ENCODE results near the gene ZNF678. TPM values are rescaled to one million over a fixed set of nuclear protein-coding genes. Genes with fewer than 3 reads are reported as not detected.
"Not testable (repeated sequence)": the region's sequence is repeated elsewhere in the genome, so short reads cannot be mapped to it uniquely, and the experiment has no call there.

The ZNF678 gene
- total and polyA plus RNA-seq, 9 of the 15 experiments (the other 6 are each of a cell fraction or from before 2014, with no cell fraction given), result 3.0 to 16.8 (median 8.0) TPM

DNA sequence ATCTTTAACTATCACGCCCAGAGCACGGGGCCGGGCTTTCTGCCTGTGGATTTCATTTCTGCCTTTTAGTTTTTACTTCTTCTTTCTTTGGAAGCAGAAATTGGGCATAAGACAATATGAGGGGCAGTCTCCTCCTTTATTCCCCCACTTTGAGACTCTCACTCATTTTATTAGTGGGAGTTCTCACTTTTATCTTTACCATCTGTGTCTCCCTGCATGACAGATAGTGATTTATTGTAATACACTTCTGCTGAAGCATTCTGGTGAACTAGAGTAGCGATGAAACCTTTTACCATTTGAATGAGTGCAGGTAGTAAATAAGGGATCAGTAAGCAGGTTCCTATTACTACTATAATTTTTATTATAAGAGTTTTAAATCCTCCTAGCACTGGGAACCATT, 26.4 kb downstream of the ZNF678 start:
- H3K79me2 ChIP-seq (ENCODE audit: control insufficient read depth, insufficient read depth, low read length); FAIRE-seq; H3K36me3 ChIP-seq (ENCODE audit: control insufficient read depth, insufficient read depth, low read length); H3K27ac ChIP-seq (ENCODE audit: extremely low read depth, low read depth, low read length); POLR2A ChIA-PET; BruUV-seq (replicated peaks); H4K20me1 ChIP-seq (replicated peaks; ENCODE audit: control insufficient read depth, insufficient read depth, low read length); H3K4me2 ChIP-seq (ENCODE audit: insufficient read depth, low read length); H3K4me1 ChIP-seq (replicated peaks in 1 of 2; ENCODE audit: control insufficient read depth in 2 of 2, insufficient read depth in 2 of 2, low read length in 2 of 2); H3K9ac ChIP-seq (ENCODE audit: insufficient read depth in 1 of 2, low read depth in 2 of 2, low read length in 2 of 2); H3K4me3 ChIP-seq; H3K27me3 ChIP-seq (ENCODE audit: control insufficient read depth in 2 of 2, insufficient read depth in 2 of 2, low read length in 2 of 2); H3K9me1 ChIP-seq (ENCODE audit: control insufficient read depth, insufficient read depth, low read length); H2AFZ ChIP-seq (ENCODE audit: low read depth, low read length); ATAC-seq; CTCF ChIA-PET (ENCODE audit: low intra/inter-chr PET ratio); DNase-seq (ENCODE audit: extremely low read depth in 1 of 4, low spot score in 3 of 4); in situ Hi-C loops (cut with MboI); intact Hi-C loops (cut with micrococcal nuclease); H3K9me3 ChIP-seq (replicated peaks; ENCODE audit: control insufficient read depth, insufficient read depth, low read depth, low read length); TF ChIP-seq NR2C1 (IDR thresholded peaks at IDR 0.05): not testable (repeated sequence)
- WGBS (ENCODE audit: insufficient coverage, low coverage, missing lambda C conversion rate), result 35% methylated on average over 4 of the region's 4 CpGs
- peak; percentile 0; the same call in 1 of the 2 replicates for TF ChIP-seq NR2C1 (tag; IDR thresholded peaks at IDR 0.05)
- TF ChIP-seq, protein P1, sequence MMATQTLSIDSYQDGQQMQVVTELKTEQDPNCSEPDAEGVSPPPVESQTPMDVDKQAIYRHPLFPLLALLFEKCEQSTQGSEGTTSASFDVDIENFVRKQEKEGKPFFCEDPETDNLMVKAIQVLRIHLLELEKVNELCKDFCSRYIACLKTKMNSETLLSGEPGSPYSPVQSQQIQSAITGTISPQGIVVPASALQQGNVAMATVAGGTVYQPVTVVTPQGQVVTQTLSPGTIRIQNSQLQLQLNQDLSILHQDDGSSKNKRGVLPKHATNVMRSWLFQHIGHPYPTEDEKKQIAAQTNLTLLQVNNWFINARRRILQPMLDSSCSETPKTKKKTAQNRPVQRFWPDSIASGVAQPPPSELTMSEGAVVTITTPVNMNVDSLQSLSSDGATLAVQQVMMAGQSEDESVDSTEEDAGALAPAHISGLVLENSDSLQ (IDR thresholded peaks at IDR 0.05), result peak; percentile 68
- 0 out of 2 replicates have a peak, but pooled peaks have one; percentile 20 for TF ChIP-seq CBFA2T2 (conservative IDR thresholded peaks at IDR 0.05)
- peak; percentile 73 for TF ChIP-seq MEIS2 (IDR thresholded peaks at IDR 0.05; ENCODE audit: partially characterized antibody)

DNA sequence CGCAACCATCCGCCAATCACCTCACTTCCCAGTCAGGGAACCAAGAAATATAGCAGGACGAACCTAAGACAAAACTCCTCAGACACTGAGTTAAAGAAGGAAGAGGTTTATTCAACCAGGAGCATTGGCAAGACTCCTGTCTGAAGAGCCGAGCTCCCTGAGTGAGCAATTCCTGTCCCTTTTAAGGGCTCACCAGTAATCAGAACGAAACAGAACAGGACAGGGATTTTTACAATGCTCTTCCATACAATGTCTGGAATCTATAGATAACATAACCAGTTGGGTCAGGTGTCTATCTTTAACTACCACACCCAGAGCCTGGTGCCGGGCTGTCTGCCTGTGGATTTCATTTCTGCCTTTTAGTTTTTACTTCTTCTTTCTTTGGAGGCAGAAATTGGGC, 32.9 kb downstream of the ZNF678 start:
- H3K27ac ChIP-seq (ENCODE audit: extremely low read depth, low read depth, low read length); H3K27me3 ChIP-seq (ENCODE audit: control insufficient read depth in 2 of 2, insufficient read depth in 2 of 2, low read length in 2 of 2); H4K20me1 ChIP-seq (replicated peaks; ENCODE audit: control insufficient read depth, insufficient read depth, low read length); H3K4me2 ChIP-seq (ENCODE audit: insufficient read depth, low read length); BruUV-seq (replicated peaks); H2AFZ ChIP-seq (ENCODE audit: low read depth, low read length); ATAC-seq; H3K4me3 ChIP-seq; H3K79me2 ChIP-seq (ENCODE audit: control insufficient read depth, insufficient read depth, low read length); H3K4me1 ChIP-seq (replicated peaks in 1 of 2; ENCODE audit: control insufficient read depth in 2 of 2, insufficient read depth in 2 of 2, low read length in 2 of 2); FAIRE-seq; H3K9me3 ChIP-seq (replicated peaks; ENCODE audit: control insufficient read depth, insufficient read depth, low read depth, low read length); H3K36me3 ChIP-seq (ENCODE audit: control insufficient read depth, insufficient read depth, low read length); H3K9me1 ChIP-seq (ENCODE audit: control insufficient read depth, insufficient read depth, low read length); in situ Hi-C loops (cut with MboI); H3K9ac ChIP-seq (ENCODE audit: insufficient read depth in 1 of 2, low read depth in 2 of 2, low read length in 2 of 2); intact Hi-C loops (cut with micrococcal nuclease); CTCF ChIA-PET (ENCODE audit: low intra/inter-chr PET ratio); TF ChIP-seq FOXM1 (CRISPR knock-in tag; IDR thresholded peaks at IDR 0.05; ENCODE audit: low read depth): not testable (repeated sequence)
- POLR2A ChIA-PET, result interaction anchor here (0.7 kb wide), 1 partner anchor 197 kb away, joined by 3 read pairs; no protein-coding TSS in a partner anchor
- peak in 1 of 4 experiments; percentile 28 for DNase-seq (ENCODE audit: extremely low read depth in 1 of 4, low spot score in 3 of 4)
- WGBS (ENCODE audit: insufficient coverage, low coverage, missing lambda C conversion rate), result 40% methylated on average over 6 of the region's 6 CpGs
- peak in 1 of 2 experiments; percentile 53; a peak in 1 of 4 replicates for TF ChIP-seq RCOR1 (IDR thresholded peaks at IDR 0.05; ENCODE audit: borderline replicate concordance in 1 of 2, low read depth in 2 of 2, low read length in 2 of 2)
- peak; percentile 30; the same call in 1 of the 2 replicates for TF ChIP-seq ATF7 (IDR thresholded peaks at IDR 0.05)
- peak; percentile 56 to 78; a peak in 3 of 4 replicates for TF ChIP-seq KDM1A (IDR thresholded peaks at IDR 0.05)
- peak; percentile 87; the same call in 1 of the 2 replicates for TF ChIP-seq TARDBP (IDR thresholded peaks at IDR 0.05)
- peak; percentile 90 for TF ChIP-seq ARID1B (IDR thresholded peaks at IDR 0.05)
- TF ChIP-seq NFIC (IDR thresholded peaks at IDR 0.05), result peak; percentile 69
- peak; percentile 63; the same call in 1 of the 2 replicates for TF ChIP-seq KLF16 (IDR thresholded peaks at IDR 0.05)
- peak; percentile 79 for TF ChIP-seq FOXM1 (IDR thresholded peaks at IDR 0.05; ENCODE audit: low read depth)
- TF ChIP-seq CBFA2T3 (IDR thresholded peaks at IDR 0.05), result peak; percentile 93
- peak; percentile 41; the same call in 1 of the 2 replicates for TF ChIP-seq ZNF445 (CRISPR knock-in tag; IDR thresholded peaks at IDR 0.05; ENCODE audit: low read depth)
- TF ChIP-seq SMARCA4 (IDR thresholded peaks at IDR 0.05), result peak; percentile 55; the same call in 1 of the 2 replicates
- TF ChIP-seq MTA2 (IDR thresholded peaks at IDR 0.05; ENCODE audit: low read depth), result peak; percentile 87

Data from K562 (cell line).